DMS53 (cell line): ENCODE results near the gene MINAR1.

Experiments
- DNase-seq: peaks from one replicate; lab custom pipeline; 2025; lab: John Stamatoyannopoulos, UW

Gene MINAR1

DNA sequence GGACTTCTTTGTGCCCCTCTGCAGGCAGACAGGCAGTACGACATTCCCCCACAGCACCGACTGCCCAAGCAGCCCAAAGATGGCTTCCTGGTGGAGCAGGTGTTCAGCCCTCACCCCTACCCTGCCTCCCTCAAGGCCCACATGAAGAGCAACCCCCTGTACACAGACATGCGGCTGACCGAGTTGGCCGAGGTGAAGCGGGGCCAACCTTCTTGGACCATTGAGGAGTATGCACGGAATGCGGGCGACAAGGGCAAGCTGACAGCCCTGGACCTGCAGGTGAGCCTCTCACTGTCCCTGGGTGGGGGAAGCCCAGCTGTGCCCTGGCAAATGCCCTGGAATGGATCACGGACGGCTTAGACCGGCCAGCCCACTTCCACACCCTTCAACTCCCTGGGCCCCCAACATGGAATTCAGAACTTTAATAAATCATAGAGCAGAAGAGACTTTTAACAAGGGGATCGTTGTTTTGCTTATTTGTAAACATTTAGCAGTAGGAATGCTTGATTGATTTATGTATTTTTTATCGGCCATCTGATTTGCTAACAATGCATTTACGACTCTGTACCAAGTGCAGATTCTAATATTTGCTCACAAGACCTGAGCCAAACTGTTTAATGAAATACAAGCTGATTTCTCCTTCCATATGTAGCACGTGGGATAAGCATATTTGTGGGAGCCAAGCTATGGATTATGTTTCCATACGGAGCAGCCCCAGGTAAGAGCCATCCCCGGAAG, 31.1 kb downstream of the MINAR1 start:
- DNase-seq: no peak

DNA sequence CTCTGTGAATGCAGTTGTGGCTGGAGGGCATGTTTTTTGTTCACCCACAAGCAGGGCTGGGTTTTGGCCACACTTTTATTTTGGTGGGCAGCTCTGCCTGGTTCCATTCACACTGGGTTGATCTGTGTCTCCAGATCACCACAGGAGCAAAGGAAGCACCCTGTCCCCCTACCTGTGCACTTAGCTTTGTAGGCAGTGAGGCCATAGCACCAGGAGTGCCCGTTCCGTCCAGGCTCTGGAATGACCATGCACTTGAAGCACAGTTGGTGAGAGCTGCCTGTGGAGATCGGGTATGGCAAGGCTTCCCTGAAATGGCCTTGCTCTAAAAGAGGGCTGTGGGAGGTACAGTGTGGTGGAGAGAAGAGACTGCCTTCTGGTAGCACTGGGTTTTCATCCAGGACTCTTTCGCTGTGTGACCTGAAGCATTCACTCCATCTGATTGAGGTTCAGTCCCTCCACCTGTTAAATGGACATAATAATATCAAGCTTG, 31.7 kb downstream of the MINAR1 start:
- no peak for DNase-seq

DNA sequence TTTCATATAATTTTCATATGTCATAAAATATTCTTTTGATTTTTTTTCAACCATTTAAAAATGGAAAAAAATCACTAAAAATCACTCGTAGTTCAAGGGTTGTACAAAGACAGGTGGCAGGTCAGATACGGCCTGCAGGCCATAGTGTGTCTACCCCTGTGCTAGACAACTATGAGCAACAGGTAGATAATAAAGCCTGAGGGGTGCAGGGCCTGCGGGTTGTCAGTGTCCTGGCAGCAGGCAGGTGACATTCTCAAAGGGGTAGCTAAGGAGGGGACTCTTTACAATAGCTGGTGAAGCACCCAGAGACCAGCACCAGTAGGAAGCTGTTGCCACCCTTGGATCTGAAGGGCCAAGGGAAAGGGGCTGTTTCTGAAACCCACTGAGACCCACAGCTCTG, 34.4 kb downstream of the MINAR1 start:
- no peak for DNase-seq

DNA sequence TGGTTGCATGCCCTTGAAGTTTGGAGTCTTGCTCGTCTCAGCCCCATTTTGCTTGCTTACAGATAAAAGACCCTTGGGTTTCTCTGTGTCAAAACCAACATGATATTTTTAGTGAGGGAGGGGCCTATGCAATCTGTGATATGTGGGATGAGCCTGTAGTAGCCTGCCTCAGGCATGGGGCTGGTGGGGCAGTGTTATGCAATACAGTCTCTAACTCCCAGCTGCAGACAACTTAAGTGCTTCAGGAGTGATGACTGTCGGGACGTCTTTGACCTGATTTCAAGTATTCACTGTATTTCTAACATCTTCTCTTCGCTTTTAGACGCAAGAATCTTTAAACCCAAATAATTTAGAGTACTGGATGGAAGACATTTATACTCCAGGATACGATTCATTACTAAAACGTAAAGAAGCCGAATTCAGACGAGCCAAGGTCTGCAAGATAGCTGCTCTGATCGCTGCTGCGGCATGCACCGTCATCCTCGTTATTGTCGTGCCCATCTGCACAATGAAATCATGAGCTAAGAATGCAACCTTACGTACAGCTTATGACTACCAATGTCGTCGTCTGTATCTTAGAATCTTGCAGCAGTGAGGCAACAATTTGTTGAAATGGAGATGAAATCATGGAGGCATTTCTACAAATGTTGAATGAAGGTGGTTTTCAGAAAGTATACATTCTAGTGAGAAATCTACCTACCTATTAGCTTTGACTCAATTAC, 35.9 kb downstream of the MINAR1 start:
- no peak for DNase-seq

DNA sequence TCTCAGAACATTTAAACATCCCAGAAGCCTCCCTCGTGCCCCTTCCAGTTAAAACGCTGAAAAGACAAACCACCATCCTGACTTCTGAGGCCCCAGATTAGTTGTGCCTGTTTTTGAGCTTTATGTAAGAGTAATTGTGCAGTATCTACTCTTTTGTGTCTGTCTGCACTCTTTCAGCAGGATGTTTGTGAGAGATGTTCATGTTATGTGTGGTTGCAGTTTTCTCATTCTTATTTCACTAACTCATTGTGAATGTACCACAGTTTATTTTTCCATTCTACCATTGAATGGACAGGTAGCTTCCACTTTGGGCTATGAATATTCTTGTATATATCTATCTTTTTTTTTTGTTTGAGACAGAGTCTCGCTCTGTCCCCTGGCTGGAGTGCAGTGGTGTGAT, 40.3 kb downstream of the MINAR1 start:
- no peak for DNase-seq

DNA sequence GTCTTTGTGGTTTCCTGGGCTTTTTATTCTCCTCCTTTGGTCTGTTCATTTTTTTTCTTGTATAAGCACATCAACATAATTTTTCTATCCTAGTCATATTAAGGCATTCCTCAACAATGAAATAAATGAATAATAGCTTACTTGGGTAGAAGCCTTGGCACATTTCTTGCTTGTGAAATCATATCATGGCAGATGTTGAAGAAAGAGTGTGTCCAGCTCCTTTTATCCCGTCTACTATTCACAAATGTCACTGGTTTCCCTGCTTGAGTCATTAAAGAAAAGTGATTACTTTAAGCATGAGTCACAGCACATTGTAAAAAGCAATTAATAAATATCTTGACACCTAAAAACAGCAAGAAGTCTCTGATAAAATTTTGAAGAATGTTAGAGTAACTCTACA, 42.1 kb downstream of the MINAR1 start:
- DNase-seq: no peak

DNA sequence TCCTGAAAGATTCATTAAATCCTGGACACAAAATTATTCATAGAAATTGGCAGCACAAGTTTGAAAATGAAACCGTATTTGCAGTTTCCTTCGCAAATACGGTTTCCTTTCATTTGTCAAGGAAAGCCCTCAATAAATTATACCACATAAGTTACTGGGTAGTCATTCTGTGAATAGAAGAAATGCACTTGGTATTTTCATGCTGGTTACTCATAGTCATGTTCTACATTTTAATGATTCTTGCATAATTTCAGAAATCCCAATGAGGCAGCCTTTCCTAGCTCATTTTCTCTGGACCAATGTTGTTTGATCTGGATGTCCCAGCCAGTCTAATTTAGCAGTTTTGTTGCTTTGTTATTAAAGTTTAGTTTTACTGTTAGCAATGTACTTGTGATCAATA, 43.2 kb downstream of the MINAR1 start:
- no peak for DNase-seq

DNA sequence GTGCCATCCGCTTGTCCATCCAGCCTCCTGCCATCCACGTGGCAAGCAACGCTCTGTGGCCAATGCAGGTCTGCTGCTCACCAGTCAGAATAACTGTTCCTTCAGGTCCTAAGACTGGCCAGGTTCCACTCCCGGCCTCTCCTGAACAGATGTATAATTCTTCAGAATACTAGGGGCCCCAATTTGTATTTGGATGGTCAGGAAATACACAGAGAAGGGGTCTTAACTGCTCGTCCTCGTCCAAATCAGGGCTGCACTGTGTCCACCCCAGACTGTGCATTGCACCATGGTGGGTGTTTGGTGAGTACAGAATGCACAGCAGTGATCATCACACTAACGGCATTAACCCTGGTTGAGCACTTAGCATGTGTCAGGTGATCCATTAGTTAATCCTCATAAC, 46.0 kb downstream of the MINAR1 start:
- no peak for DNase-seq

DNA sequence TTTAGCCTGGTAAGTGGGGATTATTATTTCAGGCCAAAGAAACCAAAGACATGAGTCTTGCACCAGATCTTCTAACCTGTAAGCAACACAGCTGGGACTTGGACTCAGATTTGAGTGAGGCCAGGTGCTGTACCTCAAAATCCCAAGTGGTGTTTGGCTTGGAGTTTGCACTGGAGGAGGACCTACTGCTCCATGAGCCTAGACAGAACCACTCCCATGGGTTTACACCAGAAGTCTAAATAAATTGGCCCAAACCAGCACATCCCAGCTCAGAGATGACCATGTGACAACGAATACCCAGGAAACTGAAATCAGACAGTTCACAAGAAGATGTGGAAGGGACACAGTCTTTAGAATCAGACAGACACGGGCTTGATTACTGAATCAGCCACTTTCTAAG, 47.5 kb downstream of the MINAR1 start:
- no peak for DNase-seq

DNA sequence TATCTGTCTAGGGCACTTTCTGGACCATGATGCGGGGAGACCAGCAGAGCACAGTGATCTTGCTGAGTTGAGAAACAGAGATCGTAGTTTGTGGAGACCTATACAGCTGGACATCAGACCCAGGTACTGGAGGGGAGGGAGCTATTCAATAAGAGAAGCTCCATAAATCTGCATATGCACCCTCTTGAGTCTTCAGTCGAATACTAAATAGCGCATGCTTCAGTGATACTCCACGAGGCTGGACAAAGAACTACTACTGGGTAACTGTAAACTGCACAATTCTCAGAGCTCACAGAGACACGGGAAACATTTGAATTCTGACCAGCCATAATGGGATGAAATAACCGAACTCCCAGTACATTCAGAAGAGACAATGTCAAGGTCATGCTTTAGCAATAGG, 49.7 kb downstream of the MINAR1 start:
- no peak for DNase-seq
